Dermis lymphatic vessel endothelial cell (primary cell): ENCODE results near the gene MIB1. TPM values are rescaled to one million over a fixed set of nuclear protein-coding genes. Genes with fewer than 3 reads are reported as not detected.

ENCODE experiments used
- total RNA-seq: library from RNA; depleted of rRNA; stranded (reverse); fragments of >200 nt; gene quantifications from 2 replicates; pipeline ENCODE4 v1.2.1, GENCODE V29; 2014

MIB1 gene
- 38.9 and 53.5 TPM in 2 replicates for total RNA-seq

DNA sequence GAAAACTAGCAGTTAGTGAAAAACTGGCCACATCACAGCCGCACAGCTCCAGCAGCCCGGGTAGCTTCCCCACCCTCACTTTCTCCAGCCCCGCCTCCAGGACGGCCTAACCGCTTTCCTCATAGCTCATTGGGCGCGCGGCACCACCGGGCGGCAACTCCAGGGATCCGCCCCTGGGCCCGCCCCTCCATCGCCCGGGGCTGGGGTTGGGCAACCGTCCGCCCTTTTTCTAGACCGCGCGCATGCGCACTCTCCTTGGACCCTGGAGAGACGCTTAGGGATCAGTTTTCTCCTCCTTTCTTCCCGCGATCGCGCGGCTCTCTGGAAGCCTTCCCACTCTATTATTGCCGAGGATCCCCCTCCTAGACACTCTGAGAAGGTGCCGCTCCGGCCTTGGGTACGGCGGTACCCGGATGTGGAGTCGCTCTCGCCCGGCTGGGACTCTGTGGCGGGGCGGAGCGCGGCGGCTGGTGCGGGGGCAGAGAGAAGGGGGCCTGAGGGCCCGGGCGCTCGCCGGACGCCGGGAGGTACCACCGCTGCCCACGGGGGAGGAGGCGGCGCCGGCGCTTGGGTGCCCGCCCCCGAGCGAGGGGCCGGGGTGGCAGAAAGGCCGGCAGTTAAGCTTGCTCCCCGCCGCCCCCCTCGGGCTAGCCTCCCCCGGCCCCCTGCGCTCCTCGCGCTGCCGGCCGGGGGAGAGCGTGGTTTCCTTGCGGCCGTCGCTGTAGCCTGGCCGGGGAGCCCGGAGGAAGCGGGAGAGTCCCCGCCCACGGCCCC lies at the start of gene MIB1:
Gene MIB1 (plus strand): TSS at position 255 of the 774 bp plus-strand sequence. CDS start 792 bp downstream, outside the sequence.

DNA sequence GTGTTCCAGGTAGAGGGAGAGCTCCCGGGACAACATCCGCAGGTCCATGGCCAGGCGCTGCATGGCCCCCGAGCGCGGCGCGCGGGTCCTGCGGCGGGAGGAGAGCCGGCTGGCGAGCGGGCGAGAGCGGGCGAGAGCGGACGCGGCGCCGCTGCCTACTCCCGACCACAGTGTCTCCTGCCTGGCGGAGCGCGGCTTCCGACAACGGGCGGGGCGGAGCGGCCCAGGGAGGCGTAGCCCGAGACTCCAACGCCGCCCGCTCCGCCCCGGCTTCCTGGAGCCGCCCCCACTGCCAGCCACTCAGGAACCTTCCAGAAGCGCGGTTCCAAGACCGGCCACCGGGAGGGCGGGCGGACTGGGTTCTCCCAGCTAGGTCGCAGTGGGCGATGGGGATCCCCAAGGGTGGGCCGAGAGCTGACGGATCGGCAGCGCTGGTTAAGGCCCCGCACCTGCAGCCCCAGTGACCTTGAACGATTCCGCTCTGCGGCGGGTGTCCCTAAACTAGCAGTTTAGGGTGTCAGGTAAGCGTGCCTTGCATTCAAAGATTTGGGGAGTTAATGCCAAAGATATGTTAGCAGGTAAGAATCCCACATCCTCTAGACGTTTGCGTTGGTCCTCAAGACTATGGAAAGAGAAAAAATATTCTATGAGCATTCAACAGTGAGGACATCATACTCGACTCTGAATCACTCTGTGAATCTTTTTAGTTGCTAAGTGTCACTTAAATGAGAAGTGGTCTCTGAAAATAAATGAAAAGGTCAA lies 35.8 kb upstream of the MIB1 start, which contains the start of gene ABHD3:
Gene ABHD3 (minus strand): TSS at position 172 of the 762 bp plus-strand sequence. CDS start 109 bp downstream, at position 63.

Other genes starting within 250 kb of the MIB1 start
- gene ESCO1, start 140.1 kb upstream of the MIB1 start, total RNA-seq = 12.0 and 15.7 TPM in 2 replicates
- gene SNRPD1, start 128.5 kb upstream of the MIB1 start, total RNA-seq = 13.3 and 22.8 TPM in 2 replicates
- 4.3 and 5.3 TPM in 2 replicates for gene ABHD3, start 36.0 kb upstream of the MIB1 start, total RNA-seq